Left ventricle myocardium inferior (tissue), 1 donor: ENCODE data around the gene KRT35. TPM values are rescaled to one million over a fixed set of nuclear protein-coding genes. Genes with fewer than 3 reads are reported as not detected.

ENCODE experiments used
- DNase-seq: peaks from one replicate; pipeline ENCODE4 v3.0.0-alpha.2; 2020
- H3K27ac ChIP-seq: fragments of 200-600 bp; replicated peaks from 2 replicates; pipeline ENCODE4 v1.8.0; 2021
- H3K27me3 ChIP-seq: fragments of 200-600 bp; 2 replicates; pipeline ENCODE4 v1.8.0; 2021; ENCODE audit warnings: low read depth
- H3K36me3 ChIP-seq: fragments of 200-600 bp; 2 replicates; pipeline ENCODE4 v1.8.0; 2021
- H3K4me1 ChIP-seq: fragments of 200-600 bp; 2 replicates; pipeline ENCODE4 v1.8.0; 2021
- H3K4me3 ChIP-seq: fragments of 200-600 bp; 2 replicates; pipeline ENCODE4 v1.8.0; 2021; ENCODE audit warnings: mild to moderate bottlenecking, moderate library complexity
- H3K9me3 ChIP-seq: fragments of 200-600 bp; replicated peaks from 2 replicates; pipeline ENCODE4 v1.8.0; 2021
- intact Hi-C: fragments of 100-400 bp; cut with micrococcal nuclease; formaldehyde crosslinking; loops from one replicate; pipeline ENCODE4 v1.11.0; 2022
- total RNA-seq: library from RNA; stranded (reverse); fragmentation: NEBNext Ultra II Directional; extraction: Animal tissue kit (Norgen Biotek cat#: 25700); gene quantifications from one replicate; pipeline ENCODE4 v1.2.1, GENCODE V29; 2021
- TF ChIP-seq, protein P1 (sequence below): fragments of 200-600 bp; IDR thresholded peaks from 2 replicates; pipeline ENCODE4 v1.8.0; 2021; ENCODE audit warnings: antibody characterized with exemption, mild to moderate bottlenecking, borderline replicate concordance
- donor health status: DM: no; HTN: yes; CAD: no; lungs with severe emphysema.

The KRT35 gene
- total RNA-seq, 1 donor from 2014 or later = not detected

DNA sequence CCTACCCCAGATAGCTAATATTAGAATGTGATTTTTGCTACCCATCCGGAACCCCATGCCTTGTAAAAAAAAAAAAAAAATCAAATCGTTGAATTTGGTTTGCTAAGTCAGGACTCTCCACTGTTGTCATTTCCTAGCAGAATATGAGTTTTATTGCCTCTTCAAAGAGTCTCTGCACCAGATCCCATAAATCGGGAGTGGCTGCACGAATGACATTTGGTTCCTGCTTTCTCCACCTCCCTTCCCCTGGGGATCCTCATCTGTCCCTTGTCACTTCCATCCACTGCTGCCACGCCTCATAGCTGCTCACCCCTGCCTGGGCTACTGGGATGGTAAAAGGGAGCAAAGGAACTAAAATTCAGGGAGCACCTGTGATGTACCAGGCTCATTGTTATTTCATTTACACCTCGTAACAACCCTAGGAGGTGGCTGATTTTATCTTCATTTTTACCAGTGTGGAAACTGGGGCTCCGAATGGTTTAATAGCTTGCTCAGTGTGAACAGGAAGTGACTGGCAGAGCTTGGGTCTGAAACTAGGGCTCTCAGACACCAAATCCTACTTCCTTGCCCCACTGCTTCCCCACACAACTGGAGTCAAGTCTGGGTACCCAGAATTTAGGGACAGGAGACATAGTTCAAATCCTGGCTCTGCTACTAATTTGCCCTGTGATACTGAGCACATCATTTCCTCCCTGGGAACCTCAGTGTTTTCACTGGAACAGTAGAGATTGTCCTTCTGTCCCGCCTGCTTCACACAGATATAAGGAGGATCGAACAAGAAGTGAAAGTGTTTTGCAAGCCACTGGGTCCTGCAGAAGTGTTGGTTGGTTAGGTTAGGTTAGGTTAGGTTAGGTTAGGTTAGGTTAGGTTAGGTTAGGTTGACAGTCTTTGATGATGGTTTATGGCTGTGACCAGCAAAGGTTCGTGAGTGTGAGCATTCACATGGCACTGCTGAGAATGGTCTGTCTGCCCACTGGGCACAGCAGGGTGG lies 9.3 kb upstream of the KRT35 start:
- no peak for DNase-seq
- Histone ChIP-seq H3K27ac (no peak overlapping the region), H3K36me3 (no peaks in the 10 kb centered on the region), H3K9me3 (no peaks in the 10 kb centered on the region), H3K4me3 (no peak overlapping the region), H3K4me1 (no peaks in the 10 kb centered on the region), H3K27me3 (peaks cover 72% of the 10 kb centered on the region)
- TF ChIP-seq, protein P1, sequence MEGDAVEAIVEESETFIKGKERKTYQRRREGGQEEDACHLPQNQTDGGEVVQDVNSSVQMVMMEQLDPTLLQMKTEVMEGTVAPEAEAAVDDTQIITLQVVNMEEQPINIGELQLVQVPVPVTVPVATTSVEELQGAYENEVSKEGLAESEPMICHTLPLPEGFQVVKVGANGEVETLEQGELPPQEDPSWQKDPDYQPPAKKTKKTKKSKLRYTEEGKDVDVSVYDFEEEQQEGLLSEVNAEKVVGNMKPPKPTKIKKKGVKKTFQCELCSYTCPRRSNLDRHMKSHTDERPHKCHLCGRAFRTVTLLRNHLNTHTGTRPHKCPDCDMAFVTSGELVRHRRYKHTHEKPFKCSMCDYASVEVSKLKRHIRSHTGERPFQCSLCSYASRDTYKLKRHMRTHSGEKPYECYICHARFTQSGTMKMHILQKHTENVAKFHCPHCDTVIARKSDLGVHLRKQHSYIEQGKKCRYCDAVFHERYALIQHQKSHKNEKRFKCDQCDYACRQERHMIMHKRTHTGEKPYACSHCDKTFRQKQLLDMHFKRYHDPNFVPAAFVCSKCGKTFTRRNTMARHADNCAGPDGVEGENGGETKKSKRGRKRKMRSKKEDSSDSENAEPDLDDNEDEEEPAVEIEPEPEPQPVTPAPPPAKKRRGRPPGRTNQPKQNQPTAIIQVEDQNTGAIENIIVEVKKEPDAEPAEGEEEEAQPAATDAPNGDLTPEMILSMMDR = no peak
- intact Hi-C loops = no loop called here

DNA sequence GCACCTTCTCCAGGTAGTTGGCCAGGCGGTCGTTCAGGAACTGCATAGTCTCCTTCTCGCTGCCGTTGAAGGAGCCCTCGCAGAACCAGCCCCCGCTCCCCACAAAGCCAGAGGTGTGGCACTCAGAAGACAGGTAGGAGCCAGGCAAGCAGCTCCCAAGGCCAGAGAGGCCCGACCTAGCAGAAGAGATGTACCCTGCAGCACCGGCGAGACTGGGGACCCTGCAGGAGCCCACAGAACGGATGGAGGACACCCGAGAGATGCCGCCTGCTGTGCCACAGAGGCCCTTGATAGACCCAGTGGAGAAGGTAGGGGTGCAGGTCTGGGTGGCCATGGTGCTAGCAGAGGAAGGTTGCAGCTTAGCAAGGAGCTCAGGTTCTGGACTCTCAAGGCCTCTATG lies 8.6 kb upstream of the KRT35 start, which contains the start of gene KRT36:
KRT36 (minus strand) TSS at position 380 of the 400 bp plus-strand sequence; CDS start at position 334, 46 bp downstream.
- Histone ChIP-seq H3K9me3 (no peaks in the 10 kb centered on the region), H3K27ac (no peak within 1 kb of the TSS), H3K4me3 (no peak within 1 kb of the TSS), H3K36me3 (no peaks in the 10 kb centered on the region), H3K27me3 (peaks cover 78% of the 10 kb centered on the region), H3K4me1 (no peaks in the 10 kb centered on the region)
- no peak for DNase-seq
- TF ChIP-seq, protein P1 = no peak
- intact Hi-C loops = no loop called here

DNA sequence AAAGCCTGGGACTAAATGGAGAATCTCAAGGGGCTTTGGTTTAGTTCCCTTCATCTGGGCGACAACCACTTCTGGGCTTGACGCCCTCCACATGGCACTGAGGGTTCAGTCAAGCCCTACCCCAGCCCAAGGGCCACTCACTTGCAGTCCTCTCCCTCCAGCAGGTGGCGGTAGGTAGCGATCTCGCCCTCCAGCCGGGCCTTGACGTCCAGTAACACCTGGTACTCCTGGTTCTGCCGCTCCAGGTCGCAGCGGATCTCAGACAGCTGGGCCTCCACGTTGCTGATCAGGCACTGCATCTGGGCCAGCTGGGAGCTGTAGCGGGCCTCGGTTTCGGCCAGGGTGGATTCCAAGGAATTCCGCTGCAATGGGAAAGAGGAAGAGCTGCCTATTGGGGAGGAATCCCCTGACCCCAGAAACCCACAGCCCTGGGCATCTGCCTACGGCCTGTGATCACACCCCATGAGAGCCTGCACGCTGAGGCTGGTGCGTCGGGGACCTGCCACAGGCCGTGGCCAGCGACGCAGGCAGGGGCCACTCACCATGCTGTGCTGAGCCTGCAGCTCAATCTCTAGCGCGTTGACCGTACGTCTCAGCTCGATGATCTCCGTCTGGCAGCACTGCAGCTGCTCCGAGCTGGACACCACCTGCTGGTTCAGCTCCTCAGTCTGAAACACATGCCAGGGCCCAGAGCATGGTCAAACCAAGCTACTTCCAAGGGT lies 6.0 kb upstream of the KRT35 start:
- no peak overlapping the region for H3K27ac ChIP-seq
- peaks cover 90% of the 10 kb centered on the region for H3K27me3 ChIP-seq
- no peak for DNase-seq
- H3K9me3 ChIP-seq = no peaks in the 10 kb centered on the region
- H3K4me1 ChIP-seq = no peaks in the 10 kb centered on the region
- TF ChIP-seq, protein P1 = peak; percentile 37
- intact Hi-C loops = no loop called here
- H3K4me3 ChIP-seq = no peak overlapping the region
- no peaks in the 10 kb centered on the region for H3K36me3 ChIP-seq

DNA sequence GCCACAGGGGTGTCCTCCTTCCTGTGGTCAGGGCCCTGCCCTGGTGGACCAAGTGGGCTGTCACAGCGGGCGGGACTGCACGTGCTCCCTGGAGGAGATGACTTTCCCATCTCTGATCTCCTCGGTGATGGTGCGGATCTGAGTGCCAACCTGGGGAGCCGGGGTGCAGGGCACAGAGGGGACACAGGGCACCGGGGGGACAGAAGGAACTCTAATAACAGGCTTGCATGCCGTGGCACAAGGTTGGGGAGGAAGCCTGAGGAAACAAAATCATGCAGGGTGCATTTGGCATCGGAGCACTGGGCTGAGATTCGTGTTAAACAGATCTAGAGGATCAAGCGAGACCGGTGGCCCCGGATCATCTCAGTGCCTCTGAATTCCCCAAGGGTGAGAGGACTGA lies 5.4 kb upstream of the KRT35 start:
- intact Hi-C loops = no loop called here
- Histone ChIP-seq H3K4me3 (no peak overlapping the region), H3K27ac (no peak overlapping the region), H3K9me3 (no peaks in the 10 kb centered on the region), H3K27me3 (peaks cover 88% of the 10 kb centered on the region), H3K36me3 (no peaks in the 10 kb centered on the region), H3K4me1 (no peaks in the 10 kb centered on the region)
- DNase-seq = no peak
- TF ChIP-seq, protein P1 = no peak
